Measurements from ENCODE around the gene TIAL1.

DNA sequence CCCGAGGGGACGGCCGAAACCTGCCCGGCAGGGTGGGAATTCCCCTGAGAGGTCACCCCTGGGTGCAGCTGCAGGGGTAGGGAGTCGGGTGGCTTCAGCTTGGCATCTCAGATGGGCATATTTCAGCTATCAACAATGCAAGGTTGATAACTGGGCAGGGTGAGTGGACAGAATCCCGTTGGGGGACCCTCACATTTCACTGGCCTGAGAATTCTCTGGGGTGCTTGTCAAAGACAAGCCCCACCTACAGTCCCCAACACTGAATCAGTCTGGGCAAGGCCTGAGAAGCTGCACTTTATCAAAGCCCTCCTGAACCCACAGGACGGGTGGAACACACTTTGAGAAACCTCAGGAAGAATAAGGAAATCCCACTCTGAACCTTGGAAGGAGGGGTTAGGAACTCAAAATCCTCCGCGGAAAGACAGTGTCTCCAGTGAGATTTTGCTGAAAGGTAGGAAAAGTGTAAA lies 57.4 kb downstream of the TIAL1 start:
- TF ChIP-seq POLR2AphosphoS5 (IDR thresholded peaks at IDR 0.05; ENCODE audit: low read length) (no peak), SMAD1 (IDR thresholded peaks at IDR 0.05; ENCODE audit: low read depth, partially characterized antibody) (no peak), POLR2A (IDR thresholded peaks at IDR 0.05; ENCODE audit: low read depth, low read length) (no peak), RCOR1 (conservative IDR thresholded peaks at IDR 0.05; ENCODE audit: low read depth, low read length) (no peak)
